HepG2 (cell line): ENCODE data around the gene TNIP1. TPM values are rescaled to one million over a fixed set of nuclear protein-coding genes. Genes with fewer than 3 reads are reported as not detected.

ENCODE experiments used
- DNMT3B ChIP-seq: conservative IDR thresholded peaks from 2 replicates; pipeline ENCODE4 v1.6.1; 2016; ENCODE audit warnings: missing biosample characterization, control low read depth
- E2F5 ChIP-seq: sonication (generic); formaldehyde crosslinking; conservative IDR thresholded peaks from 2 replicates; pipeline ENCODE4 v1.4.0; 2020; ENCODE audit warnings: missing genetic modification reagents
- MXI1 ChIP-seq: IDR thresholded peaks from 3 replicates; pipeline ENCODE4 v1.6.1; 2012; ENCODE audit warnings: low read depth, low read length, inconsistent platforms, borderline replicate concordance
- NRL ChIP-seq: sonication (generic); formaldehyde crosslinking; IDR thresholded peaks from 2 replicates; pipeline ENCODE4 v1.5.0; 2020; ENCODE audit warnings: missing genetic modification reagents, mild to moderate bottlenecking, moderate library complexity, borderline replicate concordance
- SETDB1 ChIP-seq: sonication (generic); formaldehyde crosslinking; IDR thresholded peaks from 2 replicates; pipeline ENCODE4 v1.5.1; 2020; ENCODE audit warnings: missing genetic modification reagents, mild to moderate bottlenecking, borderline replicate concordance
- SIX1 ChIP-seq: sonication (generic); formaldehyde crosslinking; IDR thresholded peaks from 2 replicates; pipeline ENCODE4 v1.4.0; 2020; ENCODE audit warnings: missing genetic modification reagents, borderline replicate concordance
- SIX4 ChIP-seq: sonication (generic); formaldehyde crosslinking; IDR thresholded peaks from 2 replicates; pipeline ENCODE4 v1.4.0; 2020; ENCODE audit warnings: missing genetic modification reagents
- XRCC5 ChIP-seq: fragments of 200-400 bp; formaldehyde crosslinking; optimal IDR thresholded peaks from 2 replicates; pipeline ENCODE3; 2017; ENCODE audit warnings: mild to moderate bottlenecking, low read length
- ZFP82 ChIP-seq: sonication (generic); formaldehyde crosslinking; IDR thresholded peaks from 2 replicates; pipeline ENCODE4 v1.5.1; 2020; ENCODE audit warnings: mild to moderate bottlenecking, missing genetic modification reagents, borderline replicate concordance
- ZNF552 ChIP-seq: sonication (generic); formaldehyde crosslinking; IDR thresholded peaks from 2 replicates; pipeline ENCODE4 v1.9.0; 2022; ENCODE audit warnings: missing genetic modification reagents, mild to moderate bottlenecking, borderline replicate concordance
- ZNF598 ChIP-seq: sonication (generic); formaldehyde crosslinking; IDR thresholded peaks from 2 replicates; pipeline ENCODE4 v1.5.1; 2020; ENCODE audit warnings: mild to moderate bottlenecking, missing genetic modification reagents, borderline replicate concordance
- ZNF7 ChIP-seq: IDR thresholded peaks from 2 replicates; pipeline ENCODE4 v1.6.1; 2016; ENCODE audit warnings: missing biosample characterization, missing genetic modification reagents
- ZNF790 ChIP-seq: sonication (generic); formaldehyde crosslinking; IDR thresholded peaks from 2 replicates; pipeline ENCODE4 v1.8.0; 2022; ENCODE audit warnings: missing genetic modification reagents, mild to moderate bottlenecking, borderline replicate concordance
- ZNF83 ChIP-seq: sonication (generic); formaldehyde crosslinking; IDR thresholded peaks from 2 replicates; pipeline ENCODE4 v1.4.0; 2020; ENCODE audit warnings: missing genetic modification reagents, mild to moderate bottlenecking, borderline replicate concordance
- polyA plus RNA-seq, 8 experiments: library from polyadenylated mRNA; depleted of rRNA in 3 of 8; stranded (reverse) in 7 of 8; unstranded in 1 of 8; fragments of >200 nt; fragmentation: Illumina TruSeq in 4 of 8; extraction: Trizol in 4 of 8; gene quantifications; 2 replicates each; pipeline versions ENCODE4 v1.2.1 to v1.2.3, GENCODE V29; 2011 to 2016; ENCODE audit warnings: low read depth in 4 of 8, missing spikeins in 1 of 8, mixed read lengths in 1 of 8; ENCODE audit not compliant: insufficient read depth in 1 of 8
- total RNA-seq, 5 experiments: library from RNA; depleted of rRNA; stranded (reverse); fragments of >200 nt; fragmentation: Illumina TruSeq; extraction: Trizol; gene quantifications; 2 replicates each; pipeline ENCODE4 v1.2.3, GENCODE V29; 2016; ENCODE audit warnings: low read depth in 1 of 5
- TF ChIP-seq, protein P1 (sequence below), 2 experiments: fragments of 450-650 bp in 1 of 2; sonication (generic) in 1 of 2; formaldehyde crosslinking; IDR thresholded peaks; 2 replicates each; pipeline versions ENCODE4 v1.5.0 to v1.8.0; 2020 to 2022; ENCODE audit warnings: mild to moderate bottlenecking in 1 of 2, missing genetic modification reagents in 1 of 2
- TF ChIP-seq, protein P2 (sequence below): sonication (generic); formaldehyde crosslinking; IDR thresholded peaks from 2 replicates; pipeline ENCODE4 v1.4.0; 2020; ENCODE audit warnings: missing genetic modification reagents, borderline replicate concordance
- TF ChIP-seq, protein P3 (sequence below): sonication (generic); formaldehyde crosslinking; IDR thresholded peaks from 2 replicates; pipeline ENCODE4 v1.4.0; 2020; ENCODE audit warnings: missing genetic modification reagents
- TF ChIP-seq, protein P4 (sequence below): sonication (generic); formaldehyde crosslinking; IDR thresholded peaks from 2 replicates; pipeline ENCODE4 v1.5.0; 2020; ENCODE audit warnings: missing genetic modification reagents
- TF ChIP-seq, protein P5 (sequence below): sonication (generic); formaldehyde crosslinking; IDR thresholded peaks from 2 replicates; pipeline ENCODE4 v1.8.0; 2022; ENCODE audit warnings: mild to moderate bottlenecking, missing genetic modification reagents, moderate library complexity
- TF ChIP-seq, protein P6 (sequence below): sonication (generic); formaldehyde crosslinking; IDR thresholded peaks from 2 replicates; pipeline ENCODE4 v1.4.0; 2020; ENCODE audit warnings: mild to moderate bottlenecking, missing genetic modification reagents

TNIP1 gene
- total and polyA plus RNA-seq, 2 of the 13 experiments (the other 11 are each of a cell fraction or from before 2014, with no cell fraction given): 26.2 to 45.9 TPM

DNA sequence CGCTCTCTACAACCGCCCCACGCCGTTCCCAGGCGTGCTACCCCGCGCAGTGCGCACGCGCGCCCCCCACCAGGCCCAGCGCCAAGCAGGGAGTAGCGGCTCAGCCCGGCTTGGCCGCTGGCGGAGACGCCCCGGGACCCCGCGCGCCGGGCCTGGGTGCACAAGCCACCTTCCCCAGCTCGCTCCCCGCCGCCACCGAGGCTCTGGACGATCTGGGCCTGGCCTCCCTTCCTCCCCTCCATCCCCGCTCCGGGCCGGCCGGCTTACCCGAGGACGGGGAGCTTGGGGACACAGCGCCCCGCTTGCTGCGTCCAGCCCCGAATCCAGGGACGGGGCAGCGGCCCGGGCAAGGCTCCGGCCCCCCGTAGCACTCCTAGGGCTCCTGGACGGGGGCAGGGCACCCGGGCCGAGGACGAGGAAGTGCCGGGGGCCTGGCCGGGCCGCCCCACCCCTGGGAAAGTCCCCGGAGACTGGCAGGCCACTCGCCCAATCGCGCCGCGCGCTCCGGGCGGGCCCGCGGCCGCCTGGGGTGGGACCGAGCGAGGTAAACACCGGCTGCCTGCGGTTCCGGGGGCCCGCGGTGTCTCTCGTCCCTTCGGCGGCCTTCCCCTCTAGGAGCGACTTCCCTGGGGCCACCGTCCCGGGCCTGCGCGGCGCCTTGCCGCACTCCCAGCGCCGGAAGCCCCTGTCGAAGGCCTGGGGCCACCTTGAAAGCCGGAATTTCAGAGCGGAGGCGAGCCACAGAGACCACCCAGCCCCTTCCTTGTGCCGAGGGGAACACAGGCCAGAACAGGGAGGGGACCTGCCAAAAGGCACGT lies at the start of gene TNIP1 (continued):
- TF ChIP-seq ZFP82: no peak; the same call in 1 of the 2 replicates
- TF ChIP-seq SETDB1: no peak
- no peak for TF ChIP-seq E2F5
- TF ChIP-seq NRL (CRISPR knock-in tag): peak; percentile 90; the same call in 1 of the 2 replicates
- TF ChIP-seq ZNF552: no peak
- peak; percentile 60; the same call in 1 of the 2 replicates for TF ChIP-seq ZNF598 (CRISPR knock-in tag)
- TF ChIP-seq, protein P1, sequence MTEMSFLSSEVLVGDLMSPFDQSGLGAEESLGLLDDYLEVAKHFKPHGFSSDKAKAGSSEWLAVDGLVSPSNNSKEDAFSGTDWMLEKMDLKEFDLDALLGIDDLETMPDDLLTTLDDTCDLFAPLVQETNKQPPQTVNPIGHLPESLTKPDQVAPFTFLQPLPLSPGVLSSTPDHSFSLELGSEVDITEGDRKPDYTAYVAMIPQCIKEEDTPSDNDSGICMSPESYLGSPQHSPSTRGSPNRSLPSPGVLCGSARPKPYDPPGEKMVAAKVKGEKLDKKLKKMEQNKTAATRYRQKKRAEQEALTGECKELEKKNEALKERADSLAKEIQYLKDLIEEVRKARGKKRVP (CRISPR knock-in tag; IDR thresholded peaks at IDR 0.05): no peak
- TF ChIP-seq DNMT3B (CRISPR knock-in tag): no peak
- peak; percentile 73; the same call in 1 of the 3 replicates for TF ChIP-seq MXI1
- TF ChIP-seq, protein P2, sequence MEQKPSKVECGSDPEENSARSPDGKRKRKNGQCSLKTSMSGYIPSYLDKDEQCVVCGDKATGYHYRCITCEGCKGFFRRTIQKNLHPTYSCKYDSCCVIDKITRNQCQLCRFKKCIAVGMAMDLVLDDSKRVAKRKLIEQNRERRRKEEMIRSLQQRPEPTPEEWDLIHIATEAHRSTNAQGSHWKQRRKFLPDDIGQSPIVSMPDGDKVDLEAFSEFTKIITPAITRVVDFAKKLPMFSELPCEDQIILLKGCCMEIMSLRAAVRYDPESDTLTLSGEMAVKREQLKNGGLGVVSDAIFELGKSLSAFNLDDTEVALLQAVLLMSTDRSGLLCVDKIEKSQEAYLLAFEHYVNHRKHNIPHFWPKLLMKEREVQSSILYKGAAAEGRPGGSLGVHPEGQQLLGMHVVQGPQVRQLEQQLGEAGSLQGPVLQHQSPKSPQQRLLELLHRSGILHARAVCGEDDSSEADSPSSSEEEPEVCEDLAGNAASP (CRISPR knock-in tag): no peak
- TF ChIP-seq, protein P3, sequence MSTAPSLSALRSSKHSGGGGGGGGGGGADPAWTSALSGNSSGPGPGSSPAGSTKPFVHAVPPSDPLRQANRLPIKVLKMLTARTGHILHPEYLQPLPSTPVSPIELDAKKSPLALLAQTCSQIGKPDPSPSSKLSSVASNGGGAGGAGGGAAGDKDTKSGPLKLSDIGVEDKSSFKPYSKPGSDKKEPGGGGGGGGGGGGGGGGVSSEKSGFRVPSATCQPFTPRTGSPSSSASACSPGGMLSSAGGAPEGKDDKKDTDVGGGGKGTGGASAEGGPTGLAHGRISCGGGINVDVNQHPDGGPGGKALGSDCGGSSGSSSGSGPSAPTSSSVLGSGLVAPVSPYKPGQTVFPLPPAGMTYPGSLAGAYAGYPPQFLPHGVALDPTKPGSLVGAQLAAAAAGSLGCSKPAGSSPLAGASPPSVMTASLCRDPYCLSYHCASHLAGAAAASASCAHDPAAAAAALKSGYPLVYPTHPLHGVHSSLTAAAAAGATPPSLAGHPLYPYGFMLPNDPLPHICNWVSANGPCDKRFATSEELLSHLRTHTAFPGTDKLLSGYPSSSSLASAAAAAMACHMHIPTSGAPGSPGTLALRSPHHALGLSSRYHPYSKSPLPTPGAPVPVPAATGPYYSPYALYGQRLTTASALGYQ (CRISPR knock-in tag): peak; percentile 67; the same call in 1 of the 2 replicates
- no peak; the same call in 1 of the 2 replicates for TF ChIP-seq ZNF790 (CRISPR knock-in tag)
- peak; percentile 84; the same call in 1 of the 2 replicates for TF ChIP-seq ZNF83
- no peak for TF ChIP-seq ZNF7 (CRISPR knock-in tag)
- TF ChIP-seq, protein P4, sequence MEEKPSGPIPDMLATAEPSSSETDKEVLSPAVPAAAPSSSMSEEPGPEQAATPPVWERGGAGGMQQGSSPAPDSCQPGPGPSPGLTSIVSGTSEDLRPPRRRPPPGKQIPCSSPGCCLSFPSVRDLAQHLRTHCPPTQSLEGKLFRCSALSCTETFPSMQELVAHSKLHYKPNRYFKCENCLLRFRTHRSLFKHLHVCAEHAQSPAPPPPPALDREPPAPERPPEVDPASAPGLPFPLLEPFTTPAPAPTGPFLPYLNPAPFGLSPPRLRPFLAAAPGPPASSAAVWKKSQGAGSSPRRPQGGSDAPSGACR (CRISPR knock-in tag): peak; percentile 54; the same call in 1 of the 2 replicates
- TF ChIP-seq, protein P5, sequence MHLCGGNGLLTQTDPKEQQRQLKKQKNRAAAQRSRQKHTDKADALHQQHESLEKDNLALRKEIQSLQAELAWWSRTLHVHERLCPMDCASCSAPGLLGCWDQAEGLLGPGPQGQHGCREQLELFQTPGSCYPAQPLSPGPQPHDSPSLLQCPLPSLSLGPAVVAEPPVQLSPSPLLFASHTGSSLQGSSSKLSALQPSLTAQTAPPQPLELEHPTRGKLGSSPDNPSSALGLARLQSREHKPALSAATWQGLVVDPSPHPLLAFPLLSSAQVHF (CRISPR knock-in tag): no peak
- TF ChIP-seq SIX4 (CRISPR knock-in tag): no peak
- TF ChIP-seq, protein P6, sequence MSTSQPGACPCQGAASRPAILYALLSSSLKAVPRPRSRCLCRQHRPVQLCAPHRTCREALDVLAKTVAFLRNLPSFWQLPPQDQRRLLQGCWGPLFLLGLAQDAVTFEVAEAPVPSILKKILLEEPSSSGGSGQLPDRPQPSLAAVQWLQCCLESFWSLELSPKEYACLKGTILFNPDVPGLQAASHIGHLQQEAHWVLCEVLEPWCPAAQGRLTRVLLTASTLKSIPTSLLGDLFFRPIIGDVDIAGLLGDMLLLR (CRISPR knock-in tag): peak; percentile 80; the same call in 1 of the 2 replicates
- TF ChIP-seq SIX1: no peak
- peak; percentile 15 for TF ChIP-seq XRCC5
